SU-DHL-6 (cell line): ENCODE data around the gene SLC5A5.

Experiments used
- H2AFZ ChIP-seq: fragments of 200-600 bp; sonication (generic); 2 replicates; pipeline ENCODE4 v1.6.1; 2014; ENCODE audit warnings: low read depth, mild to moderate bottlenecking, moderate library complexity, mixed read lengths, antibody characterized with exemption, low read length; ENCODE audit not compliant: severe bottlenecking
- H3F3A ChIP-seq: fragments of 200-600 bp; shearing (Covaris generic); 2 replicates; pipeline ENCODE4 v1.6.0; 2016; ENCODE audit warnings: antibody characterized with exemption, mild to moderate bottlenecking; ENCODE audit not compliant: insufficient read depth
- H3K27ac ChIP-seq: fragments of 200-600 bp; sonication (generic); 2 replicates; pipeline ENCODE4 v1.5.1; 2016; ENCODE audit warnings: low read depth, mild to moderate bottlenecking, low read length, moderate library complexity, mixed read lengths
- H3K27me3 ChIP-seq: fragments of 200-600 bp; sonication (generic), shearing (Covaris generic); 2 replicates; pipeline ENCODE4 v1.6.0; 2014; ENCODE audit warnings: mild to moderate bottlenecking, low read length
- H3K36me3 ChIP-seq: fragments of 200-600 bp; sonication (generic); 2 replicates; pipeline ENCODE4 v1.6.1; 2014; ENCODE audit warnings: mild to moderate bottlenecking, low read length, mixed read lengths
- H3K4me2 ChIP-seq: fragments of 300-600, 200-600 bp; shearing (Covaris generic), sonication (generic); 2 replicates; pipeline ENCODE4 v1.6.0; 2014; ENCODE audit warnings: low read length, low read depth, mild to moderate bottlenecking; ENCODE audit not compliant: poor library complexity, severe bottlenecking
- H3K4me3 ChIP-seq: fragments of 200-600 bp; sonication (generic); 2 replicates; pipeline ENCODE4 v1.5.1; 2014; ENCODE audit warnings: antibody characterized with exemption, low read length, mild to moderate bottlenecking, mixed read lengths; ENCODE audit not compliant: insufficient read depth, poor library complexity, severe bottlenecking
- H3K79me2 ChIP-seq: fragments of 200-600 bp; sonication (generic); 2 replicates; pipeline ENCODE4 v1.6.1; 2014; ENCODE audit warnings: mild to moderate bottlenecking, low read length, moderate library complexity; ENCODE audit not compliant: insufficient read depth
- H3K9ac ChIP-seq: fragments of 200-600 bp; sonication (generic); 2 replicates; pipeline ENCODE4 v1.7.0; 2014; ENCODE audit warnings: mild to moderate bottlenecking, low read length
- H3K9me2 ChIP-seq: fragments of 200-600 bp; sonication (generic); replicated peaks from 2 replicates; pipeline ENCODE4 v1.6.1; 2014; ENCODE audit warnings: low read length; ENCODE audit not compliant: insufficient read depth
- H3K9me3 ChIP-seq: fragments of 200-600 bp; sonication (generic); 2 replicates; pipeline ENCODE4 v1.6.1; 2014; ENCODE audit warnings: low read length, mixed read lengths; ENCODE audit not compliant: insufficient read depth
- H4K20me1 ChIP-seq: fragments of 200-600 bp; sonication (generic); 2 replicates; pipeline ENCODE4 v1.6.1; 2014; ENCODE audit warnings: low read depth, mild to moderate bottlenecking, antibody characterized with exemption, low read length, moderate library complexity, mixed read lengths
- CTCF ChIP-seq: fragments of 200-600 bp; sonication (generic); IDR thresholded peaks from one replicate; pipeline ENCODE4 v1.5.1; 2017; ENCODE audit warnings: antibody characterized with exemption, mild to moderate bottlenecking, low read length, moderate library complexity; ENCODE audit not compliant: insufficient read depth, poor library complexity, severe bottlenecking
- EZH2phosphoT487 ChIP-seq: fragments of 200-600 bp; sonication (generic), shearing (Covaris generic); conservative IDR thresholded peaks from 2 replicates; pipeline ENCODE4 v1.6.1; 2018; ENCODE audit warnings: mild to moderate bottlenecking, antibody characterized with exemption, low read length, moderate library complexity, mixed read lengths

The SLC5A5 gene

GRCh38 chr19:17863520-17864182 is 8.1 kb upstream of the SLC5A5 start:
- Histone ChIP-seq H3K36me3 (peaks cover 23% of the 10 kb centered on the region), H3K4me3 (no peak overlapping the region), H3K9ac (no peak overlapping the region), H2AFZ (no peak overlapping the region), H3K27me3 (no peaks in the 10 kb centered on the region), H3K27ac (no peak overlapping the region), H3K79me2 (peaks cover 23% of the 10 kb centered on the region), H3F3A (peaks cover 51% of the 10 kb centered on the region), H3K9me3 (no peaks in the 10 kb centered on the region), H4K20me1 (peaks cover 5% of the 10 kb centered on the region; the same call in 1 of the 2 replicates), H3K4me2 (no peak overlapping the region), H3K9me2 (no peaks in the 10 kb centered on the region)
- TF ChIP-seq CTCF, result no peak
- no peak for TF ChIP-seq EZH2phosphoT487

GRCh38 chr19:17865364-17866311 is 6.1 kb upstream of the SLC5A5 start:
- H3K4me2 ChIP-seq, result no peak overlapping the region
- H3K36me3 ChIP-seq, result peaks cover 17% of the 10 kb centered on the region
- peaks cover 44% of the 10 kb centered on the region for H3F3A ChIP-seq
- H3K9me2 ChIP-seq, result no peaks in the 10 kb centered on the region
- no peaks in the 10 kb centered on the region for H3K9me3 ChIP-seq
- H3K9ac ChIP-seq, result no peak overlapping the region
- no peak overlapping the region for H3K4me3 ChIP-seq
- H3K27me3 ChIP-seq, result no peaks in the 10 kb centered on the region
- peaks cover 15% of the 10 kb centered on the region for H3K79me2 ChIP-seq
- no peak overlapping the region for H2AFZ ChIP-seq
- no peak for TF ChIP-seq CTCF
- no peak for TF ChIP-seq EZH2phosphoT487
- no peak overlapping the region for H3K27ac ChIP-seq
- H4K20me1 ChIP-seq, result peaks cover 5% of the 10 kb centered on the region; the same call in 1 of the 2 replicates

GRCh38 chr19:17866312-17866963 is 5.3 kb upstream of the SLC5A5 start:
- Histone ChIP-seq H3K27ac (no peak overlapping the region), H3F3A (peaks cover 37% of the 10 kb centered on the region), H2AFZ (no peak overlapping the region), H3K79me2 (peaks cover 7% of the 10 kb centered on the region), H3K27me3 (no peaks in the 10 kb centered on the region), H3K9me3 (no peaks in the 10 kb centered on the region), H4K20me1 (peaks cover 3% of the 10 kb centered on the region; the same call in 1 of the 2 replicates), H3K36me3 (peaks cover 11% of the 10 kb centered on the region), H3K9ac (no peak overlapping the region), H3K9me2 (no peaks in the 10 kb centered on the region), H3K4me2 (no peak overlapping the region), H3K4me3 (no peak overlapping the region)
- TF ChIP-seq EZH2phosphoT487 (no peak), CTCF (no peak)
